IPS-18c (cell line): ENCODE results near the gene MVD.
A peak's percentile ranks its signal among the peaks of the same experiment; 100 is the strongest.

ENCODE experiments used
- H3K4me3 ChIP-seq: 2 replicates; pipeline ENCODE4 v1.7.0; 2013; ENCODE audit warnings: low read depth, mild to moderate bottlenecking, low read length, moderate library complexity; ENCODE audit not compliant: insufficient read depth
- H3K9me3 ChIP-seq: one replicate; pipeline ENCODE4 v1.6.1; 2013; ENCODE audit warnings: mild to moderate bottlenecking, low read length, moderate library complexity; ENCODE audit not compliant: control insufficient read depth, insufficient read depth

Gene MVD

DNA sequence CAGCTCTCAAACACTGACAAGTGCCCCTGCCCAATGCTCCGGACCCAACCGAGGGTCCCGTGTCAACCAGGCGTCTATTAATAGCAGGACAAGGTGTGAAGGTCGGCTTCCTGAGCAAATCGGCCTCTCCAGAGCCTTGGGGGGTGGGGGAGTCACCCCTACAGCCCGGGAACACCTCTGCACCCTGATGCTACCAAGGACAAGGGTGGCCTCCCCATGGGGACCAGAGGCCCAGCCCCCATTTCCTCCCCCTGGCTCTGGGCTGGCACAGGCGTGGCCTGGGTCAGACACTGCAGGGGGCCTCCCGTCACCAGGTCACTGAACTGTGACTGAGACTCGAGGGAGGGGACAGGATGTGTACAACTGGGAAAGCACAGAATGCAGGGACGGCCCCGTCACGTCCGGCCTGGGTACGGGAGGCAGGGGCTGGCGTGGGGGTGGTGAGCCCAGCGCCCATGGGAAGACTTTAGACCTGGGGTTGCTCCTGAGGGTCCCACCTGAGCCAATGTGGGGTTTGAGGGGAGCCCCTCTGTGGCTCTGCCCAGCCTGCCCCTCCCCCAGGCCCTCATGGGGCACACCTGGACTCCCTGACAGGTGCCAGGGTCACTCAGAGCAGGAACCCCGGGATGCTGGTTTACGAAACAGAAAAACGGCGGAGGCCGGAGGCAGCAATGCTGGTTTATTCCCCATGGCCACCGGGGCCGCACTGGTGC, 11.5 kb downstream of the MVD start:
- H3K4me3 ChIP-seq = peak overlapping the region; percentile 87
- no peaks in the 10 kb centered on the region for H3K9me3 ChIP-seq

- peak within 1 kb of the TSS; percentile 87 for H3K4me3 ChIP-seq
Measured at GRCh38 chr16:88650749-88651275, 12.1 kb downstream of the MVD start, which contains the start of gene CYBA. Gene CYBA, minus strand, starts transcription at chr16:88651053. Its CDS starts 40 bp downstream, at chr16:88651013.

GRCh38 chr16:88649924-88650748, 12.8 kb downstream of the MVD start:
- no peaks in the 10 kb centered on the region for H3K9me3 ChIP-seq
- H3K4me3 ChIP-seq = peak overlapping the region; percentile 87

More at GRCh38 chr16:88650749-88651275, 12.1 kb downstream of the MVD start, which contains the start of gene CYBA:
- H3K9me3 ChIP-seq = no peaks in the 10 kb centered on the region

- Histone ChIP-seq H3K4me3 (peak overlapping the region; percentile 87), H3K9me3 (no peaks in the 10 kb centered on the region)
Measured at GRCh38 chr16:88649195-88649923, 13.5 kb downstream of the MVD start.

- no peak overlapping the region for H3K4me3 ChIP-seq
- peaks cover 2% of the 10 kb centered on the region for H3K9me3 ChIP-seq
Measured at GRCh38 chr16:88647178-88648070, 15.5 kb downstream of the MVD start.

GRCh38 chr16:88646345-88647034, 16.4 kb downstream of the MVD start:
- Histone ChIP-seq H3K9me3 (peaks cover 2% of the 10 kb centered on the region), H3K4me3 (no peak overlapping the region)

- no peak overlapping the region for H3K4me3 ChIP-seq
- peaks cover 2% of the 10 kb centered on the region for H3K9me3 ChIP-seq
Measured at GRCh38 chr16:88645941-88646340, 16.9 kb downstream of the MVD start.

DNA sequence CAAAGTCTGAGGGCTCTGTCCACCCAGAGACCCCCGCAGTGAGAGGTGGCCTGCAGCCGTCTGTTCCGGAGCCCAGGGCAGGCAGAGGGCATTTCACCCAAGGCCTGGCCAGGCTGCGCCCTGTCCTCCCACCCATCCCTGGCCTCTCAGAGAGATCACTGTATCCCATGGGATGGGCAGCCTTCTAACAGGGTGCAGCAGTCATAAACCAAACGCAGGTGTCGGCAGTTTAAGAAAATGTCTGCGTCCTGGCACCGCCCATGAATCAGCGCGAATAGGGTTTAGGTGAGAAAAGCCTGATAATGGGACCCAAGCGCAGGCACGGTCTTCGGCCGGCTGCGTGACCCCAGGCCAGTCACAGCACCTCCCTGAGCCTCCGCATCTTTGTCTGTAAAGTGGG, 17.4 kb downstream of the MVD start:
- peaks cover 2% of the 10 kb centered on the region for H3K9me3 ChIP-seq
- H3K4me3 ChIP-seq = no peak overlapping the region

DNA sequence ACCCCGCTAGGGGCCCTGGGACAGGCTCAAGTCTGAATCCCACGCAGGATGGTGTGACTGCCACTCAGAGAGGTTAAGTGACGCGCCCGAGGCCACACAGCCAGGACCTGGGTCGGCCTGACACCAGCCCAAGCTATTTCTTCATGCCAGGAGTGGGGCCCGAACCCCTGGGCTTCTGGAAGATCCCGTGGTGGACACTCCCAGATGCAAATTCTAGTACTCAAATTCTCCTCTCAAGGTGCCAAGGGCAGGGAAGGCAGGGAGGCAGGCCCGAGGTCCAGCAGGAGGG, 19.3 kb downstream of the MVD start:
- no peak overlapping the region for H3K4me3 ChIP-seq
- peaks cover 2% of the 10 kb centered on the region for H3K9me3 ChIP-seq

- Histone ChIP-seq H3K9me3 (peaks cover 2% of the 10 kb centered on the region), H3K4me3 (no peak overlapping the region)
Measured at GRCh38 chr16:88642881-88643643, 19.8 kb downstream of the MVD start.

GRCh38 chr16:88640498-88641247, 22.2 kb downstream of the MVD start:
- H3K9me3 ChIP-seq = peaks cover 2% of the 10 kb centered on the region

DNA sequence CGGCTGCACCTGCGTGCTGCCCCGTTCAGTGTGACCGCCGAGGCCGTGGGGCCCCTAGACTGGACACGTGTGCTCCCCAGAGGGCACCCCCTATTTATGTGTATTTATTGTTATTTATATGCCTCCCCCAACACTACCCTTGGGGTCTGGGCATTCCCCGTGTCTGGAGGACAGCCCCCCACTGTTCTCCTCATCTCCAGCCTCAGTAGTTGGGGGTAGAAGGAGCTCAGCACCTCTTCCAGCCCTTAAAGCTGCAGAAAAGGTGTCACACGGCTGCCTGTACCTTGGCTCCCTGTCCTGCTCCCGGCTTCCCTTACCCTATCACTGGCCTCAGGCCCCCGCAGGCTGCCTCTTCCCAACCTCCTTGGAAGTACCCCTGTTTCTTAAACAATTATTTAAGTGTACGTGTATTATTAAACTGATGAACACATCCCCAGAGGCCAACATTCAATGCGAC, 22.8 kb downstream of the MVD start:
- peaks cover 2% of the 10 kb centered on the region for H3K9me3 ChIP-seq
- H3K4me3 ChIP-seq = no peak overlapping the region

More at GRCh38 chr16:88640498-88641247, 22.2 kb downstream of the MVD start:
- no peak overlapping the region for H3K4me3 ChIP-seq

GRCh38 chr16:88639231-88640038, 23.5 kb downstream of the MVD start:
- peak overlapping the region; percentile 20; the same call in 1 of the 2 replicates for H3K4me3 ChIP-seq
- H3K9me3 ChIP-seq = peaks cover 2% of the 10 kb centered on the region
